Liver (tissue), 9 donors: ENCODE data around the gene ENAH. TPM values are rescaled to one million over a fixed set of nuclear protein-coding genes. Genes with fewer than 3 reads are reported as not detected.

Experiments used
- DNase-seq: peaks from one replicate; pipeline ENCODE4 v3.0.0-alpha.2; 2017; ENCODE audit warnings: low spot score
- H3K27ac ChIP-seq, 2 donors: one replicate each; pipeline ENCODE4 v1.7.0; 2013; ENCODE audit warnings: inconsistent platforms in 2 of 2, low read length in 2 of 2, control low read depth in 1 of 2, low read depth in 1 of 2, mild to moderate bottlenecking in 1 of 2
- H3K27me3 ChIP-seq, 4 donors: one replicate each; pipeline versions ENCODE4 v1.6.1 to v1.7.0; 2013; ENCODE audit warnings: low read length in 3 of 4, inconsistent platforms in 1 of 4, mild to moderate bottlenecking in 1 of 4, moderate library complexity in 1 of 4; ENCODE audit not compliant: control insufficient read depth in 4 of 4, insufficient read depth in 4 of 4
- H3K36me3 ChIP-seq, 4 donors: one replicate each; pipeline versions ENCODE4 v1.6.1 to v1.7.0; 2013; ENCODE audit warnings: low read length in 3 of 4, mild to moderate bottlenecking in 3 of 4, low read depth in 1 of 4, moderate library complexity in 1 of 4; ENCODE audit not compliant: control insufficient read depth in 4 of 4, insufficient read depth in 3 of 4
- H3K4me1 ChIP-seq, 4 donors: one replicate each; pipeline versions ENCODE4 v1.6.1 to v1.7.0; 2013; ENCODE audit warnings: low read length in 3 of 4, mild to moderate bottlenecking in 3 of 4, moderate library complexity in 1 of 4; ENCODE audit not compliant: control insufficient read depth in 4 of 4, insufficient read depth in 4 of 4
- H3K4me3 ChIP-seq, 3 donors: one replicate each; pipeline versions ENCODE4 v1.6.1 to v1.7.0; 2013; ENCODE audit warnings: low read length in 3 of 3, control low read depth in 1 of 3, low read depth in 1 of 3, mild to moderate bottlenecking in 1 of 3
- H3K9ac ChIP-seq, 2 donors: one replicate each; pipeline ENCODE4 v1.7.0; 2013; ENCODE audit warnings: low read length in 2 of 2, mild to moderate bottlenecking in 2 of 2, moderate library complexity in 2 of 2, control low read depth in 1 of 2, low read depth in 1 of 2
- H3K9me3 ChIP-seq, 4 donors: one replicate each; pipeline versions ENCODE4 v1.6.1 to v1.7.0; 2013; ENCODE audit warnings: low read length in 3 of 4; ENCODE audit not compliant: control insufficient read depth in 4 of 4
- CTCF ChIP-seq: fragments of 150-350 bp; IDR thresholded peaks from 2 replicates; pipeline ENCODE4 v1.5.1; 2017; ENCODE audit warnings: improper control_type of control experiment, low read depth, low read length; ENCODE audit not compliant: missing input control
- EGR1 ChIP-seq, 2 donors: IDR thresholded peaks; 2 replicates each; pipeline ENCODE4 v1.6.1; 2016 to 2018; ENCODE audit warnings: antibody characterized with exemption in 2 of 2, low read depth in 2 of 2
- FOXA1 ChIP-seq: IDR thresholded peaks from 2 replicates; pipeline ENCODE4 v1.6.1; 2016; ENCODE audit warnings: antibody characterized with exemption
- FOXA2 ChIP-seq: IDR thresholded peaks from 2 replicates; pipeline ENCODE4 v1.6.1; 2016; ENCODE audit warnings: antibody characterized with exemption
- HNF4A ChIP-seq, 2 donors: conservative IDR thresholded peaks; 2 replicates each; pipeline ENCODE4 v1.6.1; 2016; ENCODE audit warnings: antibody characterized with exemption in 2 of 2, mild to moderate bottlenecking in 2 of 2
- JUND ChIP-seq, 2 donors: IDR thresholded peaks; 2 replicates each; pipeline ENCODE4 v1.6.1; 2016; ENCODE audit warnings: antibody characterized with exemption in 2 of 2
- MAX ChIP-seq: IDR thresholded peaks from 2 replicates; pipeline ENCODE4 v1.6.1; 2016; ENCODE audit warnings: antibody characterized with exemption
- NR2F2 ChIP-seq: IDR thresholded peaks from 2 replicates; pipeline ENCODE4 v1.6.1; 2016; ENCODE audit warnings: antibody characterized with exemption
- RAD21 ChIP-seq, 2 donors: IDR thresholded peaks; 2 replicates each; pipeline ENCODE4 v1.6.1; 2016; ENCODE audit warnings: antibody characterized with exemption in 2 of 2, mild to moderate bottlenecking in 2 of 2
- REST ChIP-seq: IDR thresholded peaks from 2 replicates; pipeline ENCODE4 v1.6.1; 2016; ENCODE audit warnings: antibody characterized with exemption, mild to moderate bottlenecking
- RXRA ChIP-seq, 2 donors: IDR thresholded peaks; 2 replicates each; pipeline ENCODE4 v1.6.1; 2017 to 2018; ENCODE audit warnings: antibody characterized with exemption in 2 of 2, mild to moderate bottlenecking in 1 of 2
- SP1 ChIP-seq: IDR thresholded peaks from 2 replicates; pipeline ENCODE4 v1.6.1; 2018; ENCODE audit warnings: antibody characterized with exemption, mild to moderate bottlenecking
- TAF1 ChIP-seq: conservative IDR thresholded peaks from 2 replicates; pipeline ENCODE4 v1.6.1; 2016; ENCODE audit warnings: antibody characterized with exemption, mild to moderate bottlenecking
- ZBTB33 ChIP-seq: IDR thresholded peaks from 2 replicates; pipeline ENCODE4 v1.6.1; 2016; ENCODE audit warnings: antibody characterized with exemption
- WGBS: extraction: QIAGEN DNeasy Blood & Tissue Kit; methylation state at CpG from one replicate; pipeline ENCODE4 v1.1.7; 2013; 5-methylcytosine and 5-hydroxymethylcytosine counted together
- polyA plus RNA-seq, 2 donors: library from polyadenylated mRNA; stranded (reverse) in 1 of 2; unstranded in 1 of 2; fragments of 200-250 nt in 1 of 2; fragments of >200 nt in 1 of 2; fragmentation: Nextera tagmentation in 1 of 2; extraction: Ambion mirVana in 1 of 2; gene quantifications; one replicate each; pipeline versions ENCODE4 v1.2.1 to v1.2.3, GENCODE V29; 2013 to 2015
- total RNA-seq, 2 donors: library from RNA; depleted of rRNA; stranded (reverse); fragments of >200 nt; gene quantifications; one replicate each; pipeline ENCODE4 v1.2.3, GENCODE V29; 2014
- donor health status: healthy.
- donor health status: healthy.
- donor health status: healthy.
- donor health status: healthy.
- donor health status: healthy.

The ENAH gene
- total and polyA plus RNA-seq, 4 donors = 2.8 to 8.4 (median 4.5) TPM

- Histone ChIP-seq H3K36me3 (no peaks in the 10 kb centered on the region), H3K27me3 (no peaks in the 10 kb centered on the region), H3K9me3 (no peaks in the 10 kb centered on the region), H3K27ac (no peak overlapping the region), H3K4me1 (peaks cover 0 to 2% (median 0%) of the 10 kb centered on the region in 4 donors), H3K9ac (no peak overlapping the region), H3K4me3 (no peak overlapping the region)
- DNase-seq = no peak
- TF ChIP-seq TAF1 = no peak
- TF ChIP-seq EGR1 (IDR thresholded peaks at IDR 0.05; ENCODE audit: low read depth in 2 of 2) = no peak
- no peak for TF ChIP-seq ZBTB33
- TF ChIP-seq NR2F2 = no peak
- TF ChIP-seq REST = no peak
- TF ChIP-seq FOXA1 = no peak
- TF ChIP-seq JUND (IDR thresholded peaks at IDR 0.05) = no peak
- no peak for TF ChIP-seq HNF4A (conservative IDR thresholded peaks at IDR 0.05)
- no peak for TF ChIP-seq RAD21 (IDR thresholded peaks at IDR 0.05)
- no peak for TF ChIP-seq FOXA2
- no peak for TF ChIP-seq SP1
- 94% methylated on average over 1 of the region's 1 CpG for WGBS
These were observed 8.3 kb downstream of the ENAH start for GRCh38 chr1:225644666-225645065.

- Histone ChIP-seq H3K9ac (no peak overlapping the region), H3K4me3 (no peak overlapping the region), H3K9me3 (no peaks in the 10 kb centered on the region), H3K4me1 (peaks cover 0 to 2% (median 0%) of the 10 kb centered on the region in 4 donors), H3K36me3 (no peaks in the 10 kb centered on the region), H3K27ac (no peak overlapping the region), H3K27me3 (no peaks in the 10 kb centered on the region)
- TF ChIP-seq MAX = no peak
- 89% methylated on average over 4 of the region's 4 CpGs for WGBS
- no peak for DNase-seq
These were observed 10.7 kb downstream of the ENAH start for GRCh38 chr1:225642177-225642576.

GRCh38 chr1:225638853-225639252, 14.1 kb downstream of the ENAH start:
- Histone ChIP-seq H3K9ac (no peak overlapping the region), H3K9me3 (no peaks in the 10 kb centered on the region), H3K27ac (no peak overlapping the region), H3K27me3 (no peaks in the 10 kb centered on the region), H3K4me1 (no peaks in the 10 kb centered on the region), H3K4me3 (no peak overlapping the region), H3K36me3 (no peaks in the 10 kb centered on the region)
- WGBS = 97% methylated on average over 1 of the region's 1 CpG
- no peak for DNase-seq
- TF ChIP-seq JUND (IDR thresholded peaks at IDR 0.05) = no peak
- no peak for TF ChIP-seq RXRA (IDR thresholded peaks at IDR 0.05)
- TF ChIP-seq REST = no peak
- no peak for TF ChIP-seq NR2F2
- TF ChIP-seq ZBTB33 = no peak
- TF ChIP-seq CTCF = no peak
- no peak for TF ChIP-seq FOXA2
